Measurements from ENCODE around the gene LAPTM5.

The LAPTM5 gene

DNA sequence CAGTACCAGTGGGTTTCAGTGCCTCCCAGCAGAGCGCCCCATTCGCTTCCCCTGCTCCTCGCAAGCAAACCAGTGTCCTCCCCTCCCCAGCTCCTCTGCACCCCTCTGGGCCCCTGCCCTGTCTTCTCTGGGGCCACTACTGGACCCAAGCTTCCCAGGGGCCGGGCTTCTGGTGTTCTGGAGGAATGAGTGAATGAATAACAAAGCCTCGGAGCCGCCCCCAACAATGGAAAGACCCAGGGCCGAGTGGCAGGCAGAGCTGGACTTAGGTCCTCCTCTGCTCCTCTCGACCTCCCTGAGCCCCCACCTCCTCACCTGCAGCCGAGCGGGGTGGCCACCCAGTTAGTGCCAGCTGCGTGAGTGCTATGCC, 71.8 kb downstream of the LAPTM5 start:
- no peak for DNase-seq (ENCODE audit: low spot score)

DNA sequence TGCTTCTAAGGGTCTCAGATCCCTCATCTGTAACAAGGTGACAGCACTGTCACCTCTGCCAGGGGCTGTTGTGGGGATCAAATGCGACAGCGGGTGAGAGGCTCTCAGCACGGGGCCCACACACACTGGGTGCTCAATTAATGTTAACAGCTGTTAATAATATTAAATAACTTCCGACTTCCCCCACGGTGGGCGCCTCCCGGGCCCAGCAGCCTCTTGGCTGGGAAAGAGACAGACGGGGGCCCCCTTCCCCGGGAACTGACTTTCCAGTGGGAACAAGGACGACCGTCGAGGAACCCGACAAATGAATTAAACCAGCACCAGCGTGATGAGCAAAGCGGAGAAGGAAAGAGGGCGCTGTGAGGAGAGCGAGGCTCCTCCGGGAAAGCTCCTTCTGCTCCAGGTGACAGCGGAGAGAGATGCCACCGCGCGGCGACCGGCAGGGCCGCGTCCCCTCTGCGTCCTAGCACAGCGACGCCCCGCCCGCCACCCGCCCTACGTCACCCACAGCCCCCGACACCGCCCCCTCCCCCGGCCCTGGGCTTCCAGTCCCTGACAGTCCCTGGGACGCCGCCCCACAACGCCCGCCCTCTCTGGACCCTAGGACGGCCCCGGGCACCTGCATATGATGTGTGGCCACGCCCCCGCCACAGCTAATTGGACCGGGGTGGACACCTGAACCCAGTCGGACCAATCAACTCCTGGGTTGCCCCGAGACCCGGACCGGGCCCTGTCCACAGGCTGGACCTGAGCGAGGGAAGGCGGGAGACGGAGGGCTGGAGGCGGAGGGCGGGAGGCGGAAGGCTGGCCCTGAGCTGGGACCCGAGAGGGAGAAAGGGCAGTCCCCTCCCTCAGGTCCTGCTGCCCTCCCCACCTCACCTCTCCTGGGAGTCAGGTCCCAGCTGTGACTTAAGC, 72.4 kb downstream of the LAPTM5 start:
- TF ChIP-seq, protein P1, sequence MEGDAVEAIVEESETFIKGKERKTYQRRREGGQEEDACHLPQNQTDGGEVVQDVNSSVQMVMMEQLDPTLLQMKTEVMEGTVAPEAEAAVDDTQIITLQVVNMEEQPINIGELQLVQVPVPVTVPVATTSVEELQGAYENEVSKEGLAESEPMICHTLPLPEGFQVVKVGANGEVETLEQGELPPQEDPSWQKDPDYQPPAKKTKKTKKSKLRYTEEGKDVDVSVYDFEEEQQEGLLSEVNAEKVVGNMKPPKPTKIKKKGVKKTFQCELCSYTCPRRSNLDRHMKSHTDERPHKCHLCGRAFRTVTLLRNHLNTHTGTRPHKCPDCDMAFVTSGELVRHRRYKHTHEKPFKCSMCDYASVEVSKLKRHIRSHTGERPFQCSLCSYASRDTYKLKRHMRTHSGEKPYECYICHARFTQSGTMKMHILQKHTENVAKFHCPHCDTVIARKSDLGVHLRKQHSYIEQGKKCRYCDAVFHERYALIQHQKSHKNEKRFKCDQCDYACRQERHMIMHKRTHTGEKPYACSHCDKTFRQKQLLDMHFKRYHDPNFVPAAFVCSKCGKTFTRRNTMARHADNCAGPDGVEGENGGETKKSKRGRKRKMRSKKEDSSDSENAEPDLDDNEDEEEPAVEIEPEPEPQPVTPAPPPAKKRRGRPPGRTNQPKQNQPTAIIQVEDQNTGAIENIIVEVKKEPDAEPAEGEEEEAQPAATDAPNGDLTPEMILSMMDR (IDR thresholded peaks at IDR 0.05; ENCODE audit: extremely low read depth, missing control alignments), result no peak
- no peak for DNase-seq (ENCODE audit: low spot score)

More for the DNA sequence above, 71.8 kb downstream of the LAPTM5 start:
- TF ChIP-seq, protein P1 (IDR thresholded peaks at IDR 0.05; ENCODE audit: extremely low read depth, missing control alignments), result no peak

DNA sequence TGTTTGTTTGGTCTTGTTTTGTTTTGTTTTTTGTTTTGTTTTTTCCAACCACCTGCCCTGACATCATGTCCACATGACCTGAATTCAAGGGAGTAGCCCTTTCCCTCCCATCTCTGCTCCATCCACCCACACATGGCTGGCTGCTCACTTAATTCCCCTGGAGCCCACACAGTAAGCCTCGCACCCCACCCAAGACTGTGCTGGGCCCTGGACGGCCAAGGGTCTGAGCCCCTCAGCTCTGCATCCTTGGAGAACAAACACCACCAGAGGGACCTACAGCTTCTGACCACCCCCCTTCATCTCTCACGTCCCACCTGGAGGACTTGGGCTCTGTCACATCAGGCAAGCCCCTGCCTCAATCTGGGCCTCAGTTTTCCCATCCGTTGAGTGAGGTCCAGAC, 73.3 kb downstream of the LAPTM5 start:
- DNase-seq (ENCODE audit: low spot score), result no peak
- TF ChIP-seq, protein P1 (IDR thresholded peaks at IDR 0.05; ENCODE audit: extremely low read depth, missing control alignments), result no peak

DNA sequence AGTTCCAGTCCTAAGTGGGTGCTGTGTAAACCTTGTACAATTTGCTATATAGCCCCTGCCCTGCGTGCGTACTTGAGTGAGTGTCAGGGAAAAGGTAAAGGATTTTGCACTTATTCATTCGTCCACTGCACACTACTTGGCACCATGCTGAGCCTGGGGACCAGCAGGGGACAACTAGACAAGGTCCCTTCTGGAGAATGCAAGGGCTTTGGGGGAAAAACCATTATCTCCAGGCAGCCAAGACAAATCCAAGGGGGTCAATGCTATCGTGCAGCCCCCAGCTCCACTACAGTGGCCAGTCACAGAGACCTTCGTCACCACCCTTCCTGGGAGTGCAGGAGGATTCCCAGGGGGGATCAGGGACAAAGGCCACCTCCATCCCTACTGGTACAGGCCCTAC, 73.9 kb downstream of the LAPTM5 start:
- TF ChIP-seq, protein P1 (IDR thresholded peaks at IDR 0.05; ENCODE audit: extremely low read depth, missing control alignments), result no peak
- no peak for DNase-seq (ENCODE audit: low spot score)
